ENCODE data around the gene TLE3. TPM values are rescaled to one million over a fixed set of nuclear protein-coding genes. Genes with fewer than 3 reads are reported as not detected.

The TLE3 gene
- total and polyA plus RNA-seq, 7 donors, result 16.8 to 82.0 (median 49.5) TPM

GRCh38 chr15:70145261-70145660 is 47.5 kb upstream of the TLE3 start:
- Histone ChIP-seq H3K9me3 (no peaks in the 10 kb centered on the region), H3K27ac (no peak overlapping the region), H3K27me3 (no peaks in the 10 kb centered on the region), H3K4me1 (peaks cover 0 to 46% (median 24%) of the 10 kb centered on the region in 4 donors), H3K36me3 (no peaks in the 10 kb centered on the region), H3K4me3 (no peak overlapping the region)
- intact Hi-C loops (cut with DNase I), result no loop called here
- TF ChIP-seq CTCF (IDR thresholded peaks at IDR 0.05) (no peak), POLR2A (IDR thresholded peaks at IDR 0.05) (no peak)
- no peak for DNase-seq
- WGBS, 2 donors, result 71 to 83% methylated on average over 5 of the region's 5 CpGs

GRCh38 chr15:70142322-70143191 is 44.8 kb upstream of the TLE3 start:
- Histone ChIP-seq H3K4me1 (peaks cover 0 to 38% (median 28%) of the 10 kb centered on the region in 4 donors), H3K27ac (peak overlapping the region in 2 of 4 donors; percentile 33 to 44), H3K27me3 (no peaks in the 10 kb centered on the region), H3K4me3 (no peak overlapping the region), H3K36me3 (no peaks in the 10 kb centered on the region), H3K9me3 (no peaks in the 10 kb centered on the region)
- no peak for TF ChIP-seq POLR2A (IDR thresholded peaks at IDR 0.05)
- TF ChIP-seq POLR2AphosphoS5 (IDR thresholded peaks at IDR 0.05), result peak in 1 of 4 donors; percentile 4
- TF ChIP-seq CTCF (IDR thresholded peaks at IDR 0.05), result no peak
- no peak for TF ChIP-seq EP300 (IDR thresholded peaks at IDR 0.05)
- intact Hi-C loops (cut with DNase I), result no loop called here
- DNase-seq, result no peak
- 66 to 84% methylated on average over 24 of the region's 24 CpGs for WGBS, 2 donors

GRCh38 chr15:70142072-70142321 is 44.3 kb upstream of the TLE3 start:
- TF ChIP-seq EP300 (IDR thresholded peaks at IDR 0.05) (no peak), POLR2AphosphoS5 (IDR thresholded peaks at IDR 0.05) (no peak), POLR2A (IDR thresholded peaks at IDR 0.05) (no peak), CTCF (IDR thresholded peaks at IDR 0.05) (no peak)
- intact Hi-C loops (cut with DNase I), result no loop called here
- H3K27ac ChIP-seq, result peak overlapping the region in 2 of 4 donors; percentile 33 to 44
- no peaks in the 10 kb centered on the region for H3K36me3 ChIP-seq
- H3K27me3 ChIP-seq, result no peaks in the 10 kb centered on the region
- no peak overlapping the region for H3K4me3 ChIP-seq
- no peak for DNase-seq
- peaks cover 0 to 38% (median 28%) of the 10 kb centered on the region in 4 donors for H3K4me1 ChIP-seq
- H3K9me3 ChIP-seq, result no peaks in the 10 kb centered on the region

DNA sequence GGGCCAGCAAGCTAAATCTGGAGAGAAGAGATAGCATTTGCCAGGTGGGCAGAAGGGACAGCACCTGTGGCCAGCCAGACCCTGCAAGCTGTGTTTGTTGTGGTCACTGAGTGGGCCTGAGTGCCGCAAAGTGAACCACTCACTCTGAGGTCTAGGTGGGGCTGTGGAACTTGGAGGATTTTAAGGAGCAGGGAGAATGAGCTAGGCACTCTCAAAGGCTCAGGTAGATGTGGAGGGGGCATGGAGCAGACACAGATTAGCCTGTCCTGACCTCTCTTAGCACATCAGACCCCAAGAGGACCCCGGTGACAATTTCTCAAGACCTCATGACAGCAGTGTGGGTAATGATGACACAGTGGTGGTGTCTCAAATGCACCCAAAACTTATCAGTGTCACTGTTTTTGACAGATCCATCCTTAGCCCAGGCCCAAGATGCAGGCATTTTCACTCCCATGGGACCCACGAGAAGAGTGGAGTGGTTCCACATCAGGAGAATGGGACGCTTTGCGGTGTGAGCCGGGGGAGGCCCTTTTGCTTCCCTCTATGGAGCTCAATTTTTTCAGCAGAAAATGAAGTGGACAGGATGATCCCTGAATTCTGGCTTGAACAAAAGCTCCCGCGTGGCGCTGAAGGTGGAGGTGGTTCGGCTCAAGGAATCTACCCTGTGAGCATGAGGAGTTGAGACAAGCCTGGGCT is 43.8 kb upstream of the TLE3 start:
- Histone ChIP-seq H3K36me3 (no peaks in the 10 kb centered on the region), H3K27ac (peak overlapping the region in 3 of 4 donors; percentile 33 to 48 (median 44)), H3K4me1 (peaks cover 0 to 38% (median 28%) of the 10 kb centered on the region in 4 donors), H3K4me3 (peak overlapping the region in 2 of 4 donors; percentile 24 to 27), H3K9me3 (no peaks in the 10 kb centered on the region), H3K27me3 (no peaks in the 10 kb centered on the region)
- TF ChIP-seq EP300 (IDR thresholded peaks at IDR 0.05), result no peak
- TF ChIP-seq POLR2AphosphoS5 (IDR thresholded peaks at IDR 0.05), result no peak
- no peak for TF ChIP-seq POLR2A (IDR thresholded peaks at IDR 0.05)
- no peak for TF ChIP-seq CTCF (IDR thresholded peaks at IDR 0.05)
- 92 to 94% methylated on average over 10 of the region's 10 CpGs for WGBS, 2 donors
- intact Hi-C loops (cut with DNase I), result no loop called here
- DNase-seq, result no peak
